HT1080 (cell line): ENCODE data around the gene RPS19. TPM values are rescaled to one million over a fixed set of nuclear protein-coding genes. Genes with fewer than 3 reads are reported as not detected.

Source experiments
- DNase-seq: peaks from one replicate; pipeline ENCODE4 v3.0.0-alpha.2; 2015; ENCODE audit warnings: low read depth
- polyA plus RNA-seq, 2 experiments: library from polyadenylated mRNA; depleted of rRNA; stranded (reverse); fragments of >200 nt; gene quantifications; 2 replicates each; pipeline ENCODE4 v1.2.3, GENCODE V29; 2015
- total RNA-seq: library from RNA; depleted of rRNA; stranded (reverse); fragments of >200 nt; shearing (Covaris generic); gene quantifications from 2 replicates; pipeline ENCODE4 v1.2.3, GENCODE V29; 2014; rRNA removed

The RPS19 gene
- total RNA-seq, result 2,545 and 4,295 TPM in 2 replicates
- 953 and 2,380 TPM in 2 replicates for polyA plus RNA-seq (2015; cell fraction: cytosol; rRNA removed)
- polyA plus RNA-seq (2015; cell fraction: nucleus; rRNA removed), result 336 and 646 TPM in 2 replicates

- peak; percentile 98 for DNase-seq
Observed at GRCh38 chr19:41859618-41860418, at the start of gene RPS19. Gene RPS19, plus strand, starts transcription at chr19:41860255. Its CDS starts 520 bp downstream, at chr19:41860775.

GRCh38 chr19:41810301-41810700 is 49.8 kb upstream of the RPS19 start:
- no peak for DNase-seq

- DNase-seq, result no peak
Observed at GRCh38 chr19:41811036-41811435, 49.0 kb upstream of the RPS19 start.

- DNase-seq, result no peak
Observed at GRCh38 chr19:41811981-41812380, 48.1 kb upstream of the RPS19 start.

GRCh38 chr19:41813911-41814310 is 46.1 kb upstream of the RPS19 start:
- no peak for DNase-seq

GRCh38 chr19:41815301-41815700 is 44.8 kb upstream of the RPS19 start:
- no peak for DNase-seq

GRCh38 chr19:41816761-41817160 is 43.3 kb upstream of the RPS19 start:
- no peak for DNase-seq

GRCh38 chr19:41821003-41821735 is 38.9 kb upstream of the RPS19 start:
- peak; percentile 44 for DNase-seq

- DNase-seq, result no peak
Observed at GRCh38 chr19:41837981-41838708, 21.9 kb upstream of the RPS19 start.

- DNase-seq, result no peak
Observed at GRCh38 chr19:41839211-41839610, 20.8 kb upstream of the RPS19 start.

GRCh38 chr19:41843371-41843770 is 16.7 kb upstream of the RPS19 start:
- no peak for DNase-seq

GRCh38 chr19:41844601-41845000 is 15.5 kb upstream of the RPS19 start, which contains the start of gene LYPD4:
Gene LYPD4, minus strand, starts transcription at chr19:41844683. Its CDS starts 5,398 bp downstream, at chr19:41839285.
- DNase-seq, result no peak

- no peak for DNase-seq
Observed at GRCh38 chr19:41845001-41845050, 15.2 kb upstream of the RPS19 start, which contains the start of gene DMRTC2. Gene DMRTC2, plus strand, starts transcription at chr19:41845042. Its CDS starts 2,387 bp downstream, at chr19:41847429.

- DNase-seq, result no peak
Observed at GRCh38 chr19:41845051-41845590, 14.9 kb upstream of the RPS19 start.

- no peak for DNase-seq
Observed at GRCh38 chr19:41847351-41848105, 12.5 kb upstream of the RPS19 start.

GRCh38 chr19:41848666-41849065 is 11.4 kb upstream of the RPS19 start:
- DNase-seq, result no peak

- no peak for DNase-seq
Observed at GRCh38 chr19:41849067-41849466, 11.0 kb upstream of the RPS19 start.

GRCh38 chr19:41850381-41850780 is 9.7 kb upstream of the RPS19 start:
- no peak for DNase-seq

- DNase-seq, result no peak
Observed at GRCh38 chr19:41851456-41851855, 8.6 kb upstream of the RPS19 start.

GRCh38 chr19:41853344-41853743 is 6.7 kb upstream of the RPS19 start:
- no peak for DNase-seq

GRCh38 chr19:41853768-41854167 is 6.3 kb upstream of the RPS19 start:
- DNase-seq, result no peak
